HG03025 (cell line): ENCODE measurements around the gene EEF2.
"Not testable (repeated sequence)": the region's sequence is repeated elsewhere in the genome, so short reads cannot be mapped to it uniquely, and the experiment has no call there.

Experiments used
- ATAC-seq: cut with Tn5 transposase; IDR thresholded peaks from one replicate; pipeline ENCODE4 v1.9.1; 2021; ENCODE audit warnings: mild to moderate bottlenecking, moderate library complexity; ENCODE audit not compliant: unreplicated experiment, low FRiP score

The EEF2 gene

GRCh38 chr19:3950871-3951861 lies 34.1 kb downstream of the EEF2 start:
- no peak for ATAC-seq

GRCh38 chr19:3949997-3950859 lies 35.0 kb downstream of the EEF2 start:
- no peak for ATAC-seq

- no peak for ATAC-seq
Measured at GRCh38 chr19:3949294-3949693, 36.0 kb downstream of the EEF2 start.

- ATAC-seq = not testable (repeated sequence)
Measured at GRCh38 chr19:3947316-3947933, 37.8 kb downstream of the EEF2 start.

GRCh38 chr19:3945838-3946237 lies 39.4 kb downstream of the EEF2 start:
- ATAC-seq = no peak

DNA sequence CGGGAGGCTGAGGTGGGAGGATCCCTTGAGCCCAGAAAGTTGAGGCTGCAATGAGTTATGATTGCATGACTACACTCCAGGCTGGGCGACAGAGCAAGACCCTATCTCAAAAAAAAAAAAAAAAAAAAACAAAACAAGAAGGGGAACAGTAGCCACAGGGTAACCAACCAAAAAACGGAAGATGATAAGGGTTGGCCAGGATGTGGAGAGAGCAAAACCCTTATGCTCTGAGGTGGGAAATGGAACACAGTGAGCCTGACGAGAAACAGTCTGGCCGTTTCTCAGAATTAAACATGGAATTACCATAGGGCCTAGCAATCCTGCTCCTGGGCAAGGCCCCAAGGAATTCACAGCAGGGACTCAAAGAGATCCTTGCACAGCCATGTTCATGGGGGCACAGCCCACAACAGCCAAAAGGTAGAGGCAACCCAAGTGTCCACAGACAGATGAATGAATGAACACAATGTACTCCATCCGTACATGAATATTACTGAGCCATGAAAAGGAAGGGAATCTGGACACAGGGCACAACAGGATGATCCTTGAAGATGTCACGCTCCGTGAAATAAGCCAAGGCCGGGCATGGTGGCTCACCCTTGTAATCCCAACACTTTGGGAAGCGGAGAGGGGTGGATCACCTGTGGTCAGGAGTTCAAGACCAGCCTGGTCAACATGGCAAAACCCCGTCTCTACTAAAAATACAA lies 41.1 kb downstream of the EEF2 start:
- ATAC-seq = no peak

GRCh38 chr19:3942790-3943409 lies 42.4 kb downstream of the EEF2 start:
- ATAC-seq = no peak

DNA sequence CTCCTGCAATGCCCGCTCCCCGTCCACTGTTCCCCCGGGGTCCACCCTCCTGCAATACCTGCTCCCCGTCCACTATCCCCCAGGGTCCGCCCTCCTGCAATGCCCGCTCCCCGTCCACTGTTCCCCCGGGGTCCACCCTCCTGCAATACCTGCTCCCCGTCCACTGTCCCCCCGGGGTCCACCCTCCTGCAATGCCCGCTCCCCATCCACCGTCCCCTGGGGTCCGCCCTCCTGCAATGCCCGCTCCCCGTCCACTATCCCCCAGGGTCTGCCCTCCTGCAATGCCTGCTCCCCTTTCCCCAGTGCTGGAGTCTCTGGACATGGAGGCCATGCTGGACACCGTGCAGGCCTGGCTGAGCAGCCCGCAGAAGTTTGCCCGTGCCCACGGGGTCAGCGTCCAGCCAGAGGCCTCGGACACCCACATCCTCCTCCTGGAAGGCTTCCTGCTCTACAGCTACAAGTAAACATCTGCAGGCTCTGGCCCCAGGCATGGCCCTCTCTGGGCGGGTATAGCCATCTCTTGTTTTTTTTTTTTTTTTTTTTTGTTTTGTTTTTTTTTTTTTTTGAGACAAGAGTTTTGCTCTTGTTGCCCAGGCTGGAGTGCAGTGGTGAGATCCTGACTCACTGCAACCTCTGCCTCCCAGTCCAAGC lies 46.8 kb downstream of the EEF2 start:
- not testable (repeated sequence) for ATAC-seq

DNA sequence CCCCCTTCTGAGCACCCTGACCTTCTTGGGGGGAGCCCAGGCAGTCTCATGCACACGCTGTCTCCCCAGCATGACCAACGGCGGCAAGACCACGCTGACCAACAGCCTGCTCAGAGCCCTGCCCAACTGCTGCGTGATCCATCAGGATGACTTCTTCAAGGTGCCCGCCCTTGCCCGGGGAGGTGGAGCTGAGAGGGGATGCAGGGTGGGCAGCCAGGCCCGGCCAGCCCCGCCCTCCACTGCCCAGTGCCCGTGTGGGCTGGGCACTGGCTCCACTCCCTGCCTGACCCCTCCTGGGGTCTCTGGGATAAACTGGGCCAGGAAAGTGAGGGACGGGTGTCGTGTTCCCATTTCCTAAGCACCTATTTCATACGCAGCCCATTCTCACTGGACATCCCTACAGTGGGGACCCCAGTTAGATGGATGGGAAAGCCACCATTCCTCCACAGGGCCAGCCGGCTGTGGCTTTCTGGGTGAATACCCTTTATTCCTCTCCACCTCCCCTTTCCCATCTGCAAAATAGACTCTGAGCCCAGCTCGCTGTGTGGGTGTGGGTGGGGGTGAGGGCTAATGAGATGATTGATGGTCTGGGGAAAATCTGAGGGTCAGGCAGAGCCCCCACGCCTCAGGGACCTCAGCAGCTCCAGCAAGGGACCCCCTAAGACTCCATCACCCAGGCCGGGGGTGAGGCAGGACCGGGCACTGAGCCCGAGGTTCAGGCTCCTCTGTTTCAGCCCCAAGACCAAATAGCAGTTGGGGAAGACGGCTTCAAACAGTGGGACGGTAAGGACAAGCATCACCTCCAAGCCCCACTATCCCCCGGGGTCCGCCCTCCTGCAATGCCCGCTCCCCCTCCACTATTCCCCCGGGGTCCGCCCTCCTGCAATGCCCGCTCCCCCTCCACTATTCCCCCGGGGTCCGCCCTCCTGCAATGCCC lies 48.5 kb downstream of the EEF2 start:
- ATAC-seq = no peak

DNA sequence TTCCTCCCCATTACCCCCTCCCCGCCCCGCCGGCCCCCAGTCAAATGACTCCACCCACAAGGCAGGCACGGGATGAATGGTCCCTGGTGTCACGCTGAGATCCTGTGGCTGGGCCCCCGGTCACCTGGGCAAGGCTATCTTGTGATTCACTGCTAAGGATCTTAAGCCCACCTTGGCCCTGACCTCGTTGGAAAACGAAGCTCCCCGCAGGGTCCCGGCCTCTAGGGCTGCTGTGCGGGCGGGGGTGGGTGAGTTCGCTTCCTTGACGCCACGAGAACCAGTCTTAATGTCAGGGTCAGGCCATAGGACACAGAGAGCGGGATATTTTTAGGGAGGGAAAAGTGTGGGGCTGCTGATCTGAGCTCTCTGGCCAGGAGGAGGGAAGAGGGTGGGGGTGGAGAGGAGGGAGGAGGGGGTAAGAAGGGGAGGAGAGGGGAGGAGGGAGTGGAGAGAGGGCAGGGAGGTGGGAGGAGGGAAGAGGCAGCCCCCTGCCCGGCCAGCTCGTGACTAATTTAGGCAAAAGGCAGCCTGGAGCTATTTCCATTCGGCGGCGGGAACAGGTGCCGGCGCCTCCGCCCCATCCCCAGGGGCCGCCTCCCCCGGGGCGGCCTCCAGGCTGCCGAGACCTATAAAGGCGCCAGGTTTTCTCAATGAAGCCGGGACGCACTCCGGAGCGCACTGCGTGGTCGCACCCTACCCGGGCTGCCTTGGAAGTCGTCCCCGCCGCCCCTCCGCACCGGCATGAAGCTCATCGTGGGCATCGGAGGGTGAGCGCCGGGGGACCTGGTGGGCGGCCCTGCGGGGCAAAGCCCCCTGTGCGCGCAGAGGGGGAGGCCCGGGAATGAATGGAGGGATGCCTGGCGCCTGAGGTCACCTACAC lies 52.1 kb downstream of the EEF2 start, which contains the start of gene NMRK2:
TSS of gene NMRK2 (plus strand) at position 139 of the 880 bp plus-strand sequence. CDS start at position 742, 603 bp downstream.
- no peak for ATAC-seq

DNA sequence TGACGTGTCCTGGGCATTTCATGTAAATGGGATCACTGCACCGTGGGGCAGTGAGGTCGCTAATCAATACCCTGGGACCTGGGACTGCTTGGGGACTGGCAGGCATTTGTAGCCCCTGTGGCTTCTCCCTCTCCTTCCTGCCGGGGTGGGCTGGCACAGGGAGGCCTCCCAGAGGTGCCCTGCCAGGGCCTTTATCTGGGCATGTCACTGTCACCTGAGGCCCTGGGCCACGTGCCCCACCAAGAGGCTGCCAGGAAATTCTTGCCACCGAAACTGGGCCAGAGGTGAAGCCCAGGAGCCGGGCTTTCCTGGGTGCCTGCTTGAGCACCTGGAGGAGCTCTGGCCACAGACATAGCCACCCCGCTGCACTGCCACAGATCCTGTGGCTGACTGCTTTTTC lies 54.2 kb downstream of the EEF2 start:
- no peak for ATAC-seq
